GM12892 (cell line): ENCODE results near the gene STX7.

Experiments
- POLR2A ChIP-seq: IDR thresholded peaks from 2 replicates; pipeline ENCODE4 v1.6.1; 2011; ENCODE audit warnings: low read depth, low read length, control low read depth
- POLR2AphosphoS5 ChIP-seq: IDR thresholded peaks from 2 replicates; pipeline ENCODE4 v1.6.1; 2011; ENCODE audit warnings: low read depth, low read length, control low read depth

GRCh38 chr6:132456700-132457143, 56.2 kb downstream of the STX7 start:
- TF ChIP-seq POLR2A, result no peak
- no peak for TF ChIP-seq POLR2AphosphoS5
